ENCODE measurements around the gene TTC3.

- TF ChIP-seq EZH2 (IDR thresholded peaks at IDR 0.05) (no peak), POLR2AphosphoS5 (IDR thresholded peaks at IDR 0.05; ENCODE audit: borderline replicate concordance, low read depth, low read length) (no peak)
Measured at GRCh38 chr21:37074197-37074510, 1.1 kb downstream of the TTC3 start.
